Activated T-helper 1 cell treated with anti-CD3 and anti-CD28 coated beads, Interleukin-2, amount 50 U/mL, for 16 hours (primary cell): ENCODE data around the gene ITIH1.
"Not testable (repeated sequence)": the region's sequence is repeated elsewhere in the genome, so short reads cannot be mapped to it uniquely, and the experiment has no call there.

Source experiments
- DNase-seq, 2 donors: peaks; one replicate each; pipeline ENCODE4 v3.0.0-alpha.2; 2020; ENCODE audit warnings: low read depth in 1 of 2, low spot score in 1 of 2

ITIH1 gene

DNA sequence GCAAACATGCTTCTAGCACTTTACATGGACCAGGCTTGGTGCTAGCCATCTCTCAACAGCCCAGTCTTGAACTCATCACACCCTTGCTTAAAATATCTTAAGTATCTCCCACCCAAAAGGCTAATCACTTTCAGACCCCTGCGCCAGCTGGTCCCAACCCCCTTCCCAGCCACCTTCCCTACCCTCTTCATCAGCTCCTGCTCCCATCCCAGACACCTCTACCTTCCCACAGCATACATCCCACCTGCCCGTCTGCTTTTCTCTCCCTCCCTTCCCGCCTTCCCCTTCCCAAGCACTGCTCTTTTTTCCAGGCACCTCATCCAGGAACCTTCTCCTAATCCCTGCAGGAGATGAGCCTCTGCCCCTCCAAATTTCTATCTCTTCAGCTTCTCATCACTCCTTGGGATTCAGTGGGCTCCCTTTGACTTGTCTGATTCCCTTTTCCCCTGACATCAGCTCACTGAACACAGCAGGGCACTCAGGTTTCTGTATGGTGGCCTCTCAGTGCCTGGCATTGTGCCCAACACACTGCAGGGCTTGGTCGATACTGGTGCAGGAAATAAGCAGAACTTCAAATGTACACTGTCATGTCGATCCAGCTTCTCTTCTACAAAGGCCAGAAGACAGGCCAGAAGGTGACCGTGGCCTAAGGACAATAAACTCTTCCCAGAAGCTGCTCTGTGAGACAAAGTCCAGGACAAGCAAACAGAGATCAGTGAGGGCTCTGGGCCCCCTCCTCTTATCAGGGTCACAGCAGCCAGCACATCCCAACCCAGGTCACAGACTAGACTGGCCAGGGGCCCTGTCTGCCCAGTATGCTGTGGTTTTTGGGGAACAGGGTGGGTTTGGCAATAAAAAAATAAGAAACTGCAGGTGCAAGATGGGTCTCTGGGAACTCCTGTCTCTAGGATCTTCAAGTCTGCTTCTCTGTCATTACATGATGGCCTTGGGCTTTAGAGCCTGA is 2.2 kb upstream of the ITIH1 start:
- DNase-seq = no peak

DNA sequence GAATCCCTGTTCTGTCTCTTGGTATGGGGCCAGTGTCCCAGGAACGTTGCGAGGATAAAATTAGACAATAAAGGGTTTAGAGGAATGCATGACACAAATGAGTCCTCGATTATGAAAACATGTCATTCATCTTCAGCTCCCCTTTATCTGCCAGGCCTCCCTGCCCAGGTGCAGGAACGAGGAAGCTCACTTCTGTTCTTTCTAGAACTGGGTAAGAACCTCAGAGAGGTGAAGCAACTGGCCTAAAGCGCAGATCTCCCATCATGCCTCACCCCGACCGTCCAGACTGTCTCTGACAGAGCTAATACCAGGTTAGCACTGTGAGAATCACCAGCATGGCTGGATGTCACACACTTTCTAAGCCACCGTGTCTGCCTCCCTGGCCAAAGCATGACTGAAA is 1.5 kb upstream of the ITIH1 start:
- no peak for DNase-seq

DNA sequence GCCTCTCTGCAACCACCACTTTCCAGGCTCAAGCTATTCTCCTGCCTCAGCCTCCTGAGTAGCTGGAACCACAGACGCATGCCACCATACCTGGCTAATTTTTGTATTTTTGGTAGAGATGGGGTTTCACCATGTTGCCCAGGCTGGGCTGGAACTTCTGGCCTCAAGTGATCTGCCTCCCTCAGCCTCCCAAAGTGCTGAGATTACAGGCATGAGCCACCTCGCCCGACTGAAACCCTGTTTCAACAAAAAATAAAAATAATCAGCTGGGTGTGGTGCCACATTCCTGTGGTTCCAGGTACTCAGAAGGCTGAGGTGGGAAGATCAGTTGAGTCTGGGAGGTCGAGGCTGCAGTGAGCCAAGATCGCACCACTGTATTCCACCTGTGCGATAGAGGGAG is 913 bp upstream of the ITIH1 start:
- not testable (repeated sequence) for DNase-seq

DNA sequence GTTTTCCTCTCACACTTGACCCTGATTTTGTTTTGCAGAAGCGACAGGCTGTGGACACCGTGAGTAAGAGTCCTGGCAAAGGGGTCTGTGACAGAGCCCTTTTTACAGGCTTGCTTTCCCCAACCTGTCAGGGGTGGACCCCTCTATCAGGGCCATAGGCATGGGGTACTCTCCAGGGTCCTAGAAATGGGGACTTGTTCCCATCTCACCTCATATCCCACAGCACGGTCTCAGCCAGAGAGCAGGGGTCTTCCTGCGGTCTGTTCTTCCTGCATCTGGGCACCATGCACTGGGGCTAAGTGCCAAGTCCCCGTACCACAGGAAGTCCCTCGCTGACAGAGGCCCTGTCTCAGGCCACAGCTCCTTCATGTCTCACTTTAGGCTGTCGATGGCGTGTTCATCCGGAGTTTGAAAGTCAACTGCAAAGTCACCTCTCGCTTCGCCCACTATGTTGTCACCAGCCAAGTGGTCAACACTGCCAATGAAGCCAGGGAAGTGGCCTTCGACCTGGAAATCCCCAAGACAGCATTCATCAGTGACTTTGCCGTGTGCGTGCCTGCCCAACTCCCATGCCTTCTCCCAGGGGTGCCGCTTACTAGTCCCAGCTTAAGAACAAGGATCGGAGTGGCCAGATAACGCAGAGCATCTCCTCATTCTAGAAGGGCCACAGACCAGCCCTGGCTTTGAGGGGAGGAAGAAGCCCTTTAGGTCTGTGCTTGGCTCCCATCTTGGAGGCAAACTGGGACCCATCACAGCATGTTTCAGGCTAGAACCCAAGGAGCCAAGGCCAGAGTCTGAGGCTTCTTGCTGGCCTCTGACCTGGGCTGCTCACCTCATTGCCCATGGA is 783 bp downstream of the ITIH1 start:
- no peak for DNase-seq

DNA sequence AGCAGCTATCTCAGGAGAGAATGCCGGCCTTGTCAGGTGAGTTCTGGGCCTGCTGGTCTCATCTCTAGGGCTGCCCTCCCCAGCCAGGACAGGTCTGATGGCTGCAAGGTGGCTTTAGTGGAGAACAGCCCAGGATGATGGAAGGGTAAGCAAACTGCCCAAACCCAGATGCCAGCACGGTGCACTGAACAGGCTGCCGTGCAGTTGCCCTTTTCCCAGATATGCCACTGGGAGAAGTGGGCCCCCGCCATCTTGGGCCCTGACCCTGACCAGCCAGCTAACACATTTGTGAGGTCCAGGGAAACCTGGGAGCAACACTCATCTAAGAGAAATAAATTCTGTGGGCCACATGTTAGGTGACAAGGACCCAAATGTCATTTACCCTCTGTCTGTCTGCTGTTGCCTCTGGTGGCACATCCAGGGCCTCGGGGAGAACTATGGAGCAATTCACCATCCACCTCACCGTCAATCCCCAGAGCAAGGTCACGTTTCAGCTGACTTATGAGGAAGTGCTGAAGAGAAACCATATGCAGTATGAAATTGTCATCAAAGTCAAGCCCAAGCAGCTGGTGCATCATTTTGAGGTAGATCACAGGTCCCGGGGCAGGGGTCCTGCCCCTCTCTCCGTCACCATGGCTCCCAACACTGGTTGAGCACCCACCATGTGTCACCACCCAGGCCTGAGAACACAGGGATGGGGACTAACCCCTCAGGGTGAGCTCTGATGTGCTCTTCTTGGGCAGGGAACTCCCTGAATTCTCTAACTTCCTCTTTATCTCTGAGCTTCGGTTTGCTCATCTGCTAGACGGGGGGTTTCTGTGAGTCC is 1.8 kb downstream of the ITIH1 start:
- DNase-seq = no peak

DNA sequence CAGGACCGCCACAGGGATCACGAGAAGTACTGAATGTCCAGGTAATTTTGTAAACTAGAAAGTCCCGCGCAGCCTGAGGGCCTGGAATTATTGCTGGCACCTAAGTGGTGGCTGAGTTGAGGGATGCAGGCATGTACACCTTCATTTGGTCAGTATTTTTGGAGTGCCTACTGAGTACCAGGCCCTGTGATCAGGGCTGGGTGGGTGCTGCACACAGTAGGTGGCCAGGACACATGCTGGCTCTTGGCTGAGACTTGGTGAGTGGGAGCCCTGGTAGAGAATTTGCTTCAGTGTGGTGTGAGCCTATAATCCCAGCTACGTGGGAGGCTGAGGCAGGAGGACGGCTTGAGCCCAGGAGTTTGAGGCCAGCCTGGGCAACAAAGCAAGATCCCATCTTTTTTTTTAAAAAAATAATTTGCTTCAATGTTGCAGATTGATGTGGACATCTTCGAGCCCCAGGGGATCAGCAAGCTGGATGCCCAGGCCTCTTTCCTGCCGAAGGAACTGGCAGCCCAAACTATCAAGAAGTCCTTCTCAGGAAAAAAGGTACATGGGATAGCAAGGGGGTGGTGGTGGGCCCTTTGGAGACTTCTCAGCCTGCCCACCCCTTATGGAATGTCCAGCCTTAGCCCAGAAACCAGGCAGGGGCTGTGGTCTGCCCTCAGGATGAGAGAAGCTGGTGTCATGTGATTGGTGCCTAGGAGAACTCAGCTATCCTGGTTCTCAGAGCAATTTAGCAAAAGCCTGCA is 2.6 kb downstream of the ITIH1 start:
- no peak for DNase-seq

DNA sequence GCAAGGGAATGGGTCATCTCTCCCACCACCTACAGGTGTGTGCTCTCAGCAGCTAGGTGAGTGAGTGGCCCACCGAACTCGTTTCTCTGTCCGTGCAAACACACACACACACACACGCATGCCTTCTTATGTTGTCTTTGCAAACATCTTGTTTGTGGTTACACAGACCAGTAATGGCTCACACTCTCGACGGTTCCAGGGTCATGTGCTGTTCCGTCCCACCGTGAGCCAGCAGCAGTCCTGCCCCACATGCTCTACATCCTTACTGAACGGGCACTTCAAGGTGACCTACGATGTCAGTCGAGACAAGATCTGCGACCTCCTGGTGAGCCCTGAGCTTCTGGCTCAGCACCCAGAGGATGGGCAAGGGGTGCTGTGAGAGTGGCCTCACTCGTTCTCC is 4.3 kb downstream of the ITIH1 start:
- no peak for DNase-seq

DNA sequence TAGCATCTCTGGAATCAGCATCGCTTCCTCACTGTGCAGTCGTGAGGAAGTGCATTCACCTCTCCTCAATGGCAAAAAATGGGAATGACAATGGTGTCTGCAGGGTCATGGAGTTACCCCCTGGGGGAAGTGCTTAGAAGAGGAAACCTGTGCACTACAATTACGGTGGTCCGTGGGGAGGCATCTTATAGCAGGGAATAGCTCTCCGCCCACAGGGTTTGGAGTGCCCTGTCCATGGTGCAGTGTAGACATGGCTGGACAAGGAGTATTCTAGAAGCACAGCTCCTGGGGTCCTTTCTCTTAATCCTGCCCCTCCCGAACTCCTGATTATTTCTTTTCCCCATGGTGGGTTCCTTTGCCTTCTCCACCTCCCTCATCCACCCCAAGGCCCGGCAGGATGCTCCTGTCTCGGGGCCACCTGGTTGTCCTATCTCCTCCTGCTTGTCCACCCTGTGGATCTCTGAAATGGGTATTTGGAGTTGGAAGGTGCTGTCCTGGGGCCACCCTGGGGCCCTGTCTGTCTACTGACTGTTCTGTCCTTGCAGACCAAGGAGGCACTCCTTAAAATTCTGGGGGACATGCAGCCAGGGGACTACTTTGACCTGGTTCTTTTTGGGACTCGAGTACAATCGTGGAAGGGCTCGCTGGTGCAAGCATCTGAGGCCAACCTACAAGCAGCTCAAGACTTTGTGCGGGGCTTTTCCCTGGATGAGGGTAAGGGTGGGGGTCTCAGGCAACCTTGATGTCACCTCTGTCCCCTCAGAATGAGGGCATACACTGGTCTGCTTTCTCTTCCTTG is 5.2 kb downstream of the ITIH1 start:
- DNase-seq = no peak

DNA sequence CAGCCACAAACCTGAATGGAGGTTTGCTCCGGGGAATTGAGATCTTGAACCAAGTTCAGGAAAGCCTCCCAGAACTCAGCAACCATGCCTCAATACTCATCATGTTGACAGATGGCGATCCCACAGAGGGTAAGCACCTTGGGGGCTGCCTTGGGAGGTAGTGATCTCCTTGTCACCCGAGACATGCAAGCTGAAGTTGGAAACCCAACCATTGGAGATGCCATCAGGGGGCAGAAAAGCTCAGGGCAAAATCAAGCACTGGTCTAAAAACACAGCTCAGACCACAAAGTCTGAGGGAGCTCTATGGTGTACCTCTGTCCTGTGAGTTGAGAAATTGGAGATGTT is 5.8 kb downstream of the ITIH1 start:
- no peak for DNase-seq

DNA sequence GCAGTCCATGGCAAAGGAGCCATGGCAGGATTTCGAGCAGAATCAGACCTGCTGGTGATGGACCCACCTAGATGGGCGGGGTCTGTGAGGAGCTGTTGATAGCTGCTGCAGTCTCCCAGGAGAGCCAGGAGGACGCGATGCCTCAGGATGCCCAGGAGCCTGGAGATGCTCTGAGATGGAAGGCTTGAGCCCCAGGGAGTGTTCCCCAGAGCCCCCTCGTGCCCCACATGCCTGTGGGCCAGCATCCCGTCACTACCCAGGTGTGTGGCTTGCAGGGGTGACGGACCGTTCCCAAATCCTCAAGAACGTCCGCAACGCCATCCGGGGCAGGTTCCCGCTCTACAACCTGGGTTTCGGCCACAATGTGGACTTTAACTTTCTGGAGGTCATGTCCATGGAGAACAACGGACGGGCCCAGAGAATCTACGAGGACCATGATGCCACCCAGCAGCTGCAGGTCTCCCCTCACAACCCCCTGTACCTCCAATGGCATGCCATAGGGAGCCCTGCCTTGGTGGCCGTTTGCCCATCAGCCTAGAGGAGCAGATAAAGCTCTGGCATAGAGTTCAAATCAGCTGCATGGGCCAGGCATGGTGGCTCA is 6.7 kb downstream of the ITIH1 start:
- no peak for DNase-seq

DNA sequence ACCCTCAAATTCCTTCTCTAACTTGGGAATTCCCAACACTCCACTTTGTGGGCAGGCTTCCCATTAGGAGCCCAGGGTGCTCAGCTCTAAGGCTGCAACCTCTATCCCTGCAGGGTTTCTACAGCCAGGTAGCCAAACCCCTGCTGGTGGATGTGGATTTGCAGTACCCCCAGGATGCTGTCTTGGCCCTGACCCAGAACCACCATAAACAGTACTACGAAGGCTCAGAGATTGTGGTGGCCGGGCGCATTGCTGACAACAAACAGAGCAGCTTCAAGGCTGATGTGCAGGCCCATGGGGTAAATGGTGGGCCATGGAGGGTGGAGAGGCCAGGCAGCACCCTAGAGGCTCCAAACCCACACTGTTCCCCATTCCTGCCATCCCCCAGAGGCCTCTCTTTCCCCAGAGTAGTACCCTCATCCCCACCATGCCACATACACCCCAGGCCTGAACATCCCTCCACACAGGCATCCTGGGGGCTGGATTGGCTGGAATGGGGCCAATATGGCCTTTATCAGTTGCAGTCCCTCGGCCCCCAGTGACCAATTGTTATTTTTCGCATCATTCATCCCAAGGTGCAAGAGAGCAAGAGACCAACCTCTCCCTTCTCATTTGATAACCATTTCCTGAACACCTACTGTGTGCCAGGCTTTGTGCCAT is 7.7 kb downstream of the ITIH1 start:
- no peak for DNase-seq

DNA sequence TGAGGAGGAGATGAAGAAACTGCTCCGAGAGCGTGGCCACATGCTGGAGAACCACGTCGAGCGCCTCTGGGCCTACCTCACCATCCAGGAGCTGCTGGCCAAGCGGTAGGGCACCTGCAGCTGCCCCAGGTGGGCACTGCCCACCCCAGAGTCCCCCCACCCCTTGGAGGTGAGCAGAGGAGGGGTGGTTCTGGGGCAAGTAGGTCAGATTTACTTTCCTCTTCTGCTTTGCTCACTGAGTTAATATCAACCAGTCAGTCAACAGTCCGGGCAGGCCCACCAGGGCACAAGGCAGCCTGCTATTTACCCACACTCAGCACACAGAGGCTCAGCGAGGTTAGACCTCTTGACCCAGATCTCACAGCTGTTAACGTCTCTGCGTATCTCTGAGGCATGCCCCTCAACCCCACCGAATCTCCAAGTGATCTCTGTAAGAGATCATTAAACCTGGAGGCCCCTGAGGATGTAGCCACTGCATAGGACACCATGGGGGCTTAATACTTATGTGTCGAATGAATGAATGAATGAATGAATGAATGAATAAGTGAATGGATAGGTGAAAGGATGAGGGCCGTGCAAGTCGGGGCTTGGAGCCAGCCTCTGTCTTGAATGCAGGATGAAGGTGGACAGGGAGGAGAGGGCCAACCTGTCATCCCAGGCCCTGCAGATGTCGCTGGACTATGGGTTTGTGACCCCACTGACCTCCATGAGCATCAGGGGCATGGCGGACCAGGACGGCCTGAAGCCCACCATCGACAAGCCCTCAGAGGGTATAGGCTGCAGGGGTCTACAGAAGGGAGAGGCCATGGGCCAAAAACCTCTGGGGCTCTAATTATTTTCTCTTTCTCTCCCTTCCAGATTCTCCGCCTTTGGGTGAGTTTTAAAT is 9.2 kb downstream of the ITIH1 start:
- no peak for DNase-seq

DNA sequence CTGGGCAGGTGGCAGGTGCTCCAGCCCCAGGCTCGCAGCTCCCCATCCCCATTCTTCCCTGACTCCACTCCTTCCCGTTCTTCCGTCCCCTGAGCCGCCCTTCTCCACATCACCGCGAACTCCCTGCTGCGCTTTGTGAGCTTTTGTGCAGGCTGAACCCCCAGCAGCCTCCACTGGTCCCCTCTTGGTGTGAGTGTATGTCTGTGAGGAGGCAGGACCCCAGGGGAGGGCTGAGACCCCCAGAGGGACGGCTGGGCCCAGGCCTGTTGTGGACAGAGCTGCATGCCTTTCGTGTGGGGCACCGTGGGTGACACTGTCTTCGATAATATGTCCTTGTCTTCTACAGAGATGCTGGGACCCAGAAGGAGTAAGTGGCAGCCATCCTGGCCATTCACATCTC is 9.8 kb downstream of the ITIH1 start:
- no peak for DNase-seq

DNA sequence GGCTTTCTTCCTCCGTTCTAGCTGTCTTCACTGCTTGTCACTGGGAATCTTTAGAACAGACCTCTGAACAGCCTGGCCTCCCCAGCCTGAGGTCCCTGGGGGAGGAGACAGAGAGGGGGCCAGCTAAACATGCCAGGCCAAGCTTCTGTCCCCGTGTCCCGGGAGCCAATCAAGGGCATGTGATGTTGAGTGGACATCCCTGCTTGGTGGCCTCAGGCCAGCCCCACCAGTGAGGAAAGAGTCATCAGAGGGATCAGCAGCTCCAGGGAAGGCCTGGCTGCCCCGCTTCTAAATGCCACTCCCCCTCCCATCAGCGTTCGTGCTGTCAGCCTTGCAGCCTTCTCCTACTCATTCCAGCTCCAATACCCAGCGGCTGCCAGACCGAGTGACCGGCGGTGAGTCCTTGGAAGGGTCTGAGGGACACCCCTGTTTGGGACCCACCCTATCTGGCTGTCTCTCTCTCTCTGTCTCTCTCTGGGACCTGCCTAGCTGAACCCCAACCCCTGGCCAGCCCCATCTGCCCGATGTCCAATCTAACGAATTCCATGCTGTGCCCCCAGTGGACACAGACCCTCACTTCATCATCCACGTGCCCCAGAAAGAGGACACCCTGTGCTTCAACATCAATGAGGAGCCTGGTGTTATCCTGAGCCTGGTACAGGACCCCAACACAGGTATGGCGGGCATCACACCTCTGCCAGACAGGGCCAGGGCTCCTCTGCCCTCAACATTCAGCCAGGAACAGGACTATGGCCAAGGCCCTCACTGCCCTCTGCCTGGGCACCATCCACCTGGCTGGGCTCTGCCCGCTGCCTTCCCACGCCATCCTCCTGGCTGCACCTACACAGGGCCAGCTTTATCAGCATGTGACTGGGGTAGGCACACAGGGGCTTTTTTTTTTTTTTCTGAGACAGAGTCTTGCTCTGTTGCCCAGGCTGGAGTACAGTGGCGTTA is 10.6 kb downstream of the ITIH1 start:
- DNase-seq = no peak

DNA sequence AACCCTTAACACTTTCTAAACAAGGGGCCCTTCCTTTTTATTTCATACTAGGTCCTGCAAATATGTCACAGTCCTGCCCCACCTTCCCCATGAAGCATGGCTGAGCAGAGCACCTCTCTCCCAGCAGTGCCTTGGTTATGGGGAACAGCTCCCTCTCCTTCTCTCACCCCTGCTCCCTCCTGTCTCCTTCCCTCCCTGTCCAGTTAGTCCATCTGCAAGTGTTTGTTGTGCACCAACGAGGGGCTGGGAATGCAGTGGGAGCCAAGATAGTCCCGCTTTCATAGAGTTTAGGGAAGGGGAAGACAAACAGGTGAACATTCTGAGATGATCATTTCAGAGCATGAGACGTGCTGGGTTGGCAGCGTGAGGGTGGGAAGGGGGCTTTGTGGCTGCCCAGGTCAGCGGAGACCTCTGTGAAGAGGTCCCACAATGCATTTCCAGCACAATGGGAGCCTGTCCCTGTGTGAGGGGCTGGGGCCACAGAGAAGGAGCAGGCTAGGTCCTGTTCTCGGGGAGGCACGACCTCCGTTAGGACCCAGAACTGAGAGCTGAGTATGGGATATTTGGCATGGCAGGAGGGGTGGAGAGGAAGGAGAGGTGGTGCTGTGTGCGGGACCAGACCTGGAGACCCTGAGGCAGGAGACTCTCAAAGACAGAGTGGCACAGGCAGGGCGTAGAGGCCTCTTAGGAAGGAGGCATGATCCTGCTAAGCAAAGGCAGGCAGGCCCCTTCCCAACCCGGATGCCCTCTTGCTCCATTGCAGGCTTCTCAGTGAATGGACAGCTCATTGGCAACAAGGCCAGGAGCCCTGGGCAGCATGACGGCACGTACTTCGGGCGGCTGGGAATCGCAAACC is 11.7 kb downstream of the ITIH1 start:
- DNase-seq = no peak

DNA sequence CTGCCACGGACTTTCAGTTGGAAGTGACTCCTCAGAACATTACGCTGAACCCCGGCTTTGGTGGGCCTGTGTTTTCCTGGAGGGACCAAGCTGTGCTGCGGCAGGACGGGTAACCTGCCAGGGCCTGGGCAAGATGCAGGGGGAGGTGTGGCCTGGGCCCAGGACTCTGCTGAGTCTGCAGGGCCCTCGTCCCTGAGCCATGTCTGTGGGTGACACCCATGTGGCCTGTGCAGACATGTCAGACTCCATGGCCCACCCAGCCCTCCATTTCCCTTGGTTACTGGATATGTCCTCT is 12.3 kb downstream of the ITIH1 start:
- no peak for DNase-seq
